Measurements from ENCODE around the gene VPS13C. TPM values are rescaled to one million over a fixed set of nuclear protein-coding genes. Genes with fewer than 3 reads are reported as not detected.

VPS13C gene
- total RNA-seq, 1 donor from 2014 or later = 60.2 TPM

GRCh38 chr15:61893146-61893545 is 167.1 kb downstream of the VPS13C start:
- H3K9me3 Mint-ChIP-seq (ENCODE audit: unreplicated experiment) = peaks cover 41% of the 10 kb centered on the region
- H3K27me3 Mint-ChIP-seq (ENCODE audit: unreplicated experiment) = no peaks in the 10 kb centered on the region
- H3K27ac Mint-ChIP-seq (ENCODE audit: unreplicated experiment) = no peak overlapping the region
- no peak overlapping the region for H3K4me3 Mint-ChIP-seq (ENCODE audit: unreplicated experiment)
- no peak for DNase-seq (ENCODE audit: extremely low spot score, unreplicated experiment)
- no peak for TF ChIP-seq CTCF (IDR thresholded peaks at IDR 0.05)
- H3K36me3 Mint-ChIP-seq (ENCODE audit: unreplicated experiment) = peaks cover 66% of the 10 kb centered on the region
- no peaks in the 10 kb centered on the region for H3K4me1 Mint-ChIP-seq (ENCODE audit: unreplicated experiment)

GRCh38 chr15:61892140-61892539 is 168.1 kb downstream of the VPS13C start:
- Mint-ChIP-seq H3K9me3 (ENCODE audit: unreplicated experiment) (peaks cover 34% of the 10 kb centered on the region), H3K27ac (ENCODE audit: unreplicated experiment) (no peak overlapping the region), H3K4me3 (ENCODE audit: unreplicated experiment) (no peak overlapping the region), H3K27me3 (ENCODE audit: unreplicated experiment) (no peaks in the 10 kb centered on the region), H3K36me3 (ENCODE audit: unreplicated experiment) (peaks cover 65% of the 10 kb centered on the region), H3K4me1 (ENCODE audit: unreplicated experiment) (no peaks in the 10 kb centered on the region)
- no peak for TF ChIP-seq CTCF (IDR thresholded peaks at IDR 0.05)
- DNase-seq (ENCODE audit: extremely low spot score, unreplicated experiment) = no peak

GRCh38 chr15:61890106-61890505 is 170.1 kb downstream of the VPS13C start:
- H3K36me3 Mint-ChIP-seq (ENCODE audit: unreplicated experiment) = peaks cover 61% of the 10 kb centered on the region
- H3K4me1 Mint-ChIP-seq (ENCODE audit: unreplicated experiment) = no peaks in the 10 kb centered on the region
- no peaks in the 10 kb centered on the region for H3K27me3 Mint-ChIP-seq (ENCODE audit: unreplicated experiment)
- DNase-seq (ENCODE audit: extremely low spot score, unreplicated experiment) = no peak
- H3K4me3 Mint-ChIP-seq (ENCODE audit: unreplicated experiment) = no peak overlapping the region
- H3K9me3 Mint-ChIP-seq (ENCODE audit: unreplicated experiment) = peaks cover 23% of the 10 kb centered on the region
- no peak for TF ChIP-seq CTCF (IDR thresholded peaks at IDR 0.05)
- no peak overlapping the region for H3K27ac Mint-ChIP-seq (ENCODE audit: unreplicated experiment)

GRCh38 chr15:61889706-61890105 is 170.5 kb downstream of the VPS13C start:
- H3K4me1 Mint-ChIP-seq (ENCODE audit: unreplicated experiment) = no peaks in the 10 kb centered on the region
- no peak for TF ChIP-seq CTCF (IDR thresholded peaks at IDR 0.05)
- no peak overlapping the region for H3K27ac Mint-ChIP-seq (ENCODE audit: unreplicated experiment)
- no peak for DNase-seq (ENCODE audit: extremely low spot score, unreplicated experiment)
- H3K36me3 Mint-ChIP-seq (ENCODE audit: unreplicated experiment) = peaks cover 57% of the 10 kb centered on the region
- no peaks in the 10 kb centered on the region for H3K27me3 Mint-ChIP-seq (ENCODE audit: unreplicated experiment)
- peaks cover 19% of the 10 kb centered on the region for H3K9me3 Mint-ChIP-seq (ENCODE audit: unreplicated experiment)
- H3K4me3 Mint-ChIP-seq (ENCODE audit: unreplicated experiment) = no peak overlapping the region

- no peaks in the 10 kb centered on the region for H3K4me1 Mint-ChIP-seq (ENCODE audit: unreplicated experiment)
- peaks cover 7% of the 10 kb centered on the region for H3K9me3 Mint-ChIP-seq (ENCODE audit: unreplicated experiment)
- H3K27ac Mint-ChIP-seq (ENCODE audit: unreplicated experiment) = no peak overlapping the region
- no peak overlapping the region for H3K4me3 Mint-ChIP-seq (ENCODE audit: unreplicated experiment)
- no peak for DNase-seq (ENCODE audit: extremely low spot score, unreplicated experiment)
- TF ChIP-seq CTCF (IDR thresholded peaks at IDR 0.05) = no peak
- H3K36me3 Mint-ChIP-seq (ENCODE audit: unreplicated experiment) = peaks cover 46% of the 10 kb centered on the region
- H3K27me3 Mint-ChIP-seq (ENCODE audit: unreplicated experiment) = no peaks in the 10 kb centered on the region
Measured at GRCh38 chr15:61888074-61888780, 172.0 kb downstream of the VPS13C start.

Measured in osteocyte (in vitro differentiated cells).